Measurements from ENCODE around the gene SLC27A5.

Gene SLC27A5

GRCh38 chr19:58451358-58452101 lies 60.3 kb downstream of the SLC27A5 start, which contains the start of gene ZNF324B:
ZNF324B (plus strand) TSS chr19:58451622; CDS start chr19:58453702, 2,080 bp downstream.
- peaks cover 7% of the 10 kb centered on the region; the same call in 1 of the 2 replicates for H3K4me1 ChIP-seq (ENCODE audit: control insufficient read depth, insufficient read depth, low read length)
- CTCF ChIA-PET, result interaction anchor here (0.7 to 1.8 kb wide), 2 partner anchors 41 to 67 kb away, joined by 3 to 4 read pairs; partner anchors contain the start of gene ZBTB45
- POLR2A ChIA-PET, result interaction anchor here (0.6 to 2.5 kb wide), 23 partner anchors 9 to 125 kb away, joined by 3 to 23 read pairs (median 4); partner anchors contain the start of genes TRIM28, ZBTB45, ZNF497 and ZNF584
- no peaks in the 10 kb centered on the region for H3K9me3 ChIP-seq (ENCODE audit: control insufficient read depth, insufficient read depth, low read depth, low read length)
- H3K36me3 ChIP-seq (ENCODE audit: control insufficient read depth in 2 of 2, insufficient read depth in 1 of 2, low read length in 2 of 2), result peaks cover 3 to 22% of the 10 kb centered on the region in 2 experiments; a peak in 2 of 3 replicates
- peak within 1 kb of the TSS; percentile 93 for H3K4me3 ChIP-seq (ENCODE audit: low read depth, low read length)
- peak within 1 kb of the TSS; percentile 38; the same call in 1 of the 2 replicates for H3K27ac ChIP-seq (ENCODE audit: extremely low read depth, low read depth, low read length)
- TF ChIP-seq ZNF2 (tag by site-specific recombination; IDR thresholded peaks at IDR 0.05) (no peak; the same call in 1 of the 2 replicates), ZNF223 (tag by site-specific recombination; IDR thresholded peaks at IDR 0.05) (no peak), ZBTB7A (tag by site-specific recombination; IDR thresholded peaks at IDR 0.05; ENCODE audit: low read depth) (no peak), GLI2 (tag by site-specific recombination; IDR thresholded peaks at IDR 0.05; ENCODE audit: borderline replicate concordance, low read depth) (no peak), MZF1 (tag by site-specific recombination; IDR thresholded peaks at IDR 0.05; ENCODE audit: borderline replicate concordance) (no peak), ZNF776 (tag by site-specific recombination; IDR thresholded peaks at IDR 0.05; ENCODE audit: borderline replicate concordance) (no peak), ZSCAN4 (tag by site-specific recombination; IDR thresholded peaks at IDR 0.05) (no peak), ZNF660 (tag by site-specific recombination; IDR thresholded peaks at IDR 0.05) (no peak; the same call in 1 of the 2 replicates), ZBTB11 (tag by site-specific recombination; conservative IDR thresholded peaks at IDR 0.05; ENCODE audit: low read depth) (peak; percentile 62), ZBTB17 (tag by site-specific recombination; IDR thresholded peaks at IDR 0.05) (0 out of 2 replicates have a peak, but pooled peaks have one; percentile 35), ELK4 (IDR thresholded peaks at IDR 0.05; ENCODE audit: borderline replicate concordance, low read depth, low read length) (no peak), ZNF362 (tag by site-specific recombination; IDR thresholded peaks at IDR 0.05) (no peak), PRDM1 (tag by site-specific recombination; IDR thresholded peaks at IDR 0.05) (no peak), ZEB2 (tag by site-specific recombination; IDR thresholded peaks at IDR 0.05) (0 out of 2 replicates have a peak, but pooled peaks have one; percentile 41), ZNF18 (tag by site-specific recombination; IDR thresholded peaks at IDR 0.05) (no peak), ZNF433 (tag by site-specific recombination; IDR thresholded peaks at IDR 0.05; ENCODE audit: low read depth) (no peak), PATZ1 (tag by site-specific recombination; IDR thresholded peaks at IDR 0.05) (peak; percentile 72), KLF17 (tag by site-specific recombination; IDR thresholded peaks at IDR 0.05) (peak; percentile 33; the same call in 1 of the 2 replicates), ZIC2 (tag by site-specific recombination; IDR thresholded peaks at IDR 0.05) (peak; percentile 52), KLF9 (tag by site-specific recombination; IDR thresholded peaks at IDR 0.05; ENCODE audit: low read depth) (peak; percentile 58), SP7 (tag by site-specific recombination; IDR thresholded peaks at IDR 0.05) (peak; percentile 56; the same call in 1 of the 2 replicates), ZNF747 (tag by site-specific recombination; IDR thresholded peaks at IDR 0.05) (no peak), ZNF473 (tag by site-specific recombination; IDR thresholded peaks at IDR 0.05) (no peak), ZBTB8A (tag by site-specific recombination; IDR thresholded peaks at IDR 0.05) (peak; percentile 80)
